HG03439 (cell line): ENCODE measurements around the gene COPA.
"Not testable (repeated sequence)": the region's sequence is repeated elsewhere in the genome, so short reads cannot be mapped to it uniquely, and the experiment has no call there.

ENCODE experiments used
- ATAC-seq: cut with Tn5 transposase; IDR thresholded peaks from one replicate; pipeline ENCODE4 v1.9.1; 2021; ENCODE audit warnings: mild to moderate bottlenecking, moderate library complexity; ENCODE audit not compliant: unreplicated experiment

Gene COPA

GRCh38 chr1:160342953-160343869 lies at the start of gene COPA, which contains the start of gene NCSTN:
COPA (minus strand) TSS chr1:160343250; CDS start chr1:160343170, 80 bp downstream.
NCSTN (plus strand) TSS chr1:160343383; CDS start chr1:160343397, 14 bp downstream.
- ATAC-seq, result peak; percentile 96

- ATAC-seq, result not testable (repeated sequence)
These were observed 45.4 kb upstream of the COPA start for GRCh38 chr1:160388406-160388805.

GRCh38 chr1:160384812-160385211 lies 41.8 kb upstream of the COPA start:
- ATAC-seq, result not testable (repeated sequence)

GRCh38 chr1:160377585-160378206 lies 34.6 kb upstream of the COPA start:
- no peak for ATAC-seq

GRCh38 chr1:160376525-160377131 lies 33.6 kb upstream of the COPA start:
- ATAC-seq, result no peak

- no peak for ATAC-seq
These were observed 32.9 kb upstream of the COPA start for GRCh38 chr1:160375788-160376524.

GRCh38 chr1:160374306-160375110 lies 31.5 kb upstream of the COPA start:
- no peak for ATAC-seq

- no peak for ATAC-seq
These were observed 30.6 kb upstream of the COPA start for GRCh38 chr1:160373696-160374095.

GRCh38 chr1:160371756-160372155 lies 28.7 kb upstream of the COPA start:
- ATAC-seq, result no peak

GRCh38 chr1:160371346-160371631 lies 28.2 kb upstream of the COPA start:
- no peak for ATAC-seq

GRCh38 chr1:160370561-160371345 lies 27.7 kb upstream of the COPA start:
- no peak for ATAC-seq

GRCh38 chr1:160369087-160369486 lies 26.0 kb upstream of the COPA start:
- no peak for ATAC-seq

- ATAC-seq, result no peak
These were observed 25.2 kb upstream of the COPA start for GRCh38 chr1:160367934-160368923.

GRCh38 chr1:160367516-160367900 lies 24.5 kb upstream of the COPA start:
- no peak for ATAC-seq

- no peak for ATAC-seq
These were observed 23.9 kb upstream of the COPA start, which contains the start of gene NHLH1 for GRCh38 chr1:160366731-160367515. NHLH1 (plus strand) TSS chr1:160367071; CDS start chr1:160370732, 3,661 bp downstream.

GRCh38 chr1:160365325-160365724 lies 22.3 kb upstream of the COPA start:
- no peak for ATAC-seq

GRCh38 chr1:160363951-160364735 lies 21.1 kb upstream of the COPA start:
- no peak for ATAC-seq
